GM21360 (cell line): ENCODE data around the gene SKI.

Experiments
- ATAC-seq: cut with Tn5 transposase; IDR thresholded peaks from one replicate; pipeline ENCODE4 v1.9.1; 2021; ENCODE audit warnings: mild to moderate bottlenecking, moderate library complexity; ENCODE audit not compliant: unreplicated experiment

The SKI gene

DNA sequence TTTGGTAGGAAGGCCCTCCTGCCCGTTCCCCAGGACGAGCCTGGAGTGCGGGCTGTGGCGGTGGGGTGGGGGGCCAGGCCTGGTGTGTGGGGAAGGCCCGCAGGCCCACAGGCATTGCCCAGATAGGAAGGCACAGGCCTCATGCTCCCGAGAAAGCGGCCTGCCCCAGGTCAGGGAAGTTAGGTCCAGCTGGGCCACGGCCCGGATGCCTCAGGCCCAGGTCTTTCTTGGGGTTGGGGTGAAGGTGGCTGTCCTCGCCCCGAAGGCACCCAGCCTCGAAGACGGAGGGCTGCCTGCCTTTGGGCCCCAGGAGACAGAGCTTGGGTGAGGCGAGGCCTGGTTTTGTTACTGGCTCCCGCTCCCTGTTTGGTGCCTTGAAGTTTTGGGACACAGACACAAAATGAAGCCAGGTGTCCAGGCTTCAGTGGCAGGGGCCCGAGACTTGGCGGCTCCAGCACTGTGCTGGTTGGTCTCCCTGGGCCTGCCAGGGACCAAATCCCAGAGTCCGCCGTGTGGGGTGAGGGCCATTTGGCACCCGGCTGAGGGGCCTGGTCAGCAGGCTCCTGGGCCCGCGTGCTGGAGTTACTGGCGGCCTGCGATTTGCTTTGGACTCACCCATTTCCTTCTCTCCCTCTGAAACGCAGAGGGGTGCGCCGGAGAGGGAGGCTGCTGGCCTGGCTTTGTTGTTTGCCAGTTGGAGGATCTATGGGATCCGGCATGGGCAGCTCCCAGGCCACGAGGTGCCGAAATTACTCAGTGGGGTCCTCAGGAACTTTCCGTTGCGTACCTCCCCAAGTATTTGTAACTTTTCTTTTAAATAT lies 2.0 kb downstream of the SKI start:
- no peak for ATAC-seq

DNA sequence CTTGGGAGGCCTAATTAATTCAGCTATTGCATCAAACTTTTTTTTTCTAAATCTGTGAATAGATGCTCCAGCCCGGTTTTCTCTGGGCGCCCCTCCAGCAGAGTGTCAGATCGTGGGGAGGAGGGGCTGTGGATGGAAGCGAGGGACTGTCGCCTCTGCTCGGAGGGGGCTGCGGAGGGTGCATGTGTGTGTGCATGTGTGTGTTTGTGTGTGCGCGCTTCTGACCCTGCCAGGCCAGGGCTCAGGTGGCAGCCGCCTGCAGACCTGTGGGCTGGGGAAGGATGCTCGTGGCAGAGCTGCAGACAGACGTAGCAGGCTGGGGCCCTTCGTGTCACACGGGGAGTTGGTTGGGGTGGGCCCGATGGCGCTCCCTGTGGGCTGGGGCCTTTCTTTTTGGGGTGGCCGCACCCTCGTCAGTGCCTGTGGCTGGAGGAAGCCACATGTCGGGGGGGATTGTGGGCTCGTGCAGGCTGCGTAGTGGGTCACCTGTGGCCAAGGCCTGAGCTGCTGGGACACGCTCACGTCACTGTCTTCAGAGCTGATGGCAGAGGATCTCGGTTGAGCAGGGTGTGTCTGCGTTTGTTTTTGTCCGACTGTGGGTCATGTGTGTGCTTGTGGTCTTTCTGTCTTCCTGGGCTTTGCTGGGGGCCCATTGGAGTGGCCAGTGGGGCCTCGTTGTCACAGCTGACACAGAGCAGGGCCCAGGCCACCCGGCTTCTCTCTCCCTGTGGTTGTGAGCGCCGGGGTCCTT lies 2.8 kb downstream of the SKI start:
- ATAC-seq = no peak

DNA sequence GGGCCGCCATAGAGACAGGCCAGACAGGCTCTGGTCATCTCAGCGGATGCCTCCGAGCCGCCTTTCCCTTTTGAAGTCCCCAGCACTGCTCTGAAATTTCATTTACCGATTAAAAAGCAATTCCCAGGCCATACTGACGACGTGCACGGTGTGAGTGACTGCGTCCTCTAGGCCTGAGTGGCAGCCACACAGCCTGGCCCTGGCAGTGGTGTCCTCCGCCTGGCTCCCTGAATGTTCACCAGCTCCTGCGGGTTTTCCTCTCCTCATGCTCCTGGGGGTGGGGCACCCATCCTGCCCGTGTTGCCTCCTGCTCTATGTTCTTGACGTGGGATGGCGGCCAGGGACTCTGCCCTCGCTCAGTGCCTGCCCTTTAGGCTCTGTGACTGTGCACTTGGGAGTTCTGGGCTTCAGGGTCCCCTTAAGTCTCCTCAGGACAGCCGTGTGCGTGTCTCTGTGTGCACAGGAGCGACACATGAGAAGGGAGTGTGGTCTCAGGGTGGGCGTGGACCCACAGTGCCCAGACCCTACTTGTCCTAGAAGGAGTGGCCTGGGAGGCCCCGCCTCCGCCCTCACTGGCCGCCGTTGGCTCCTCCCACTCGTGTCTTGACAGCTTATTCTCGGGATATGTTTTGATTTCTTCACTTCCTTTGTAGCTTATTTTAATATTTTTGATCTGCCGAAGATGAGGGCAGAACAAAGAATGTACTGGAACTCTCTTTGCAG lies 3.6 kb downstream of the SKI start:
- no peak for ATAC-seq

DNA sequence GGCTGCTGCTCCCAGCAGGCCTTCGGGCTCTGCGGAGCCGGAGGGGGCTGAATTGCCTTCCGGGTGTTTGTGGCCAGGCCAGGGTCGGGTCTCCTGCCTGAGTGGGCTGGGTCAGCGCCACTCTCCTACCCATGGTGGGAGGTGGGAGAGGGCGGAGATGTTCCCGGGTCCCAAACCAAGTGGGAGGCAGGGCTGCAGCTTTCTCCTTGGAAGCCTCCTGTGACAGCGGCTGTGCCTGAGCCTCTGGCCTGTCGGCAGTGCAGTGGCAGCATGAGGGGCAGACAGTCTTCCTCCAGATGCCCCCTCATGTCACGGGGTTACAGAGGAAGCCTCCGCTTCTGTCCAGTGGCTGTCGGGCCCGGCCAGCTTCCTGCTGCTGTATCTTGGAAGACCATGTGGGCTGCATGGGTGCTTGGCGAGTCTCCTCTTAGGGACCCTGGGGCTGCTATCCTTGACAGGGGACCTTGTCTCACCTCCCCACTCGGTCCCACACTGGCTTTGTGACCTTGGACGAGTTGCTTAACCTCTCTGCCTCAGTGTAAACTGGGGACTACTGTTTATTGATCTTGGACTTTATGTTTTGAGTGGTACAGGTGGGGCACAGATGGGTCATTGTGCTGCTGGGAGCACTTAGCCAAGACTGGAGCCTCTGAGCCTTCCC lies 4.3 kb downstream of the SKI start:
- no peak for ATAC-seq

DNA sequence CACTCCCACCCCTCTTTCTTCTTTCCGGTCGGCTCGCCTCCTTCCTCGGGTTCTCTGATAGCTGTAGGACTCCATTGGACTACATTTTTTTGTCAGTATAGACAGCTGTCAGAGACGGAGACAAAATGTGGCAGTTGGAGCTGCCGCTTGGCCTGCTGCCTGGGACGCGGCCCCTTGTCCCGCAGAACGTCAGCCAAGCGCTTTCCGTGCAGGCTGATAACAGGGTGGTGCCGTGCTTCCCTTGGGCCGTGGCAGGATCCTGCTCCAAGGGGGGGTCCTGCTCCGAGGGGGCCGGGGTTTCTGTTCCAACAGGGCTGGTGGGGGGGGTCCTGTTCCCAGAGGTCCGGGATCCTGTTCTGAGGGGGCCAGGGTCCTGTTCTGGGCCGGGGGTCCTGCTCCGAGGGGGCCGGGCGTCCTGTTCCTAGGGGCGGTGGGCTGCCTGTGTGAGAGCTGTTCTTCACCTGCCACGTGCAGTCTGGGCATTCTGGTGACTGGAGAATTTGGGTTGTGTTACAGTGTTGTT lies 4.9 kb downstream of the SKI start:
- no peak for ATAC-seq

DNA sequence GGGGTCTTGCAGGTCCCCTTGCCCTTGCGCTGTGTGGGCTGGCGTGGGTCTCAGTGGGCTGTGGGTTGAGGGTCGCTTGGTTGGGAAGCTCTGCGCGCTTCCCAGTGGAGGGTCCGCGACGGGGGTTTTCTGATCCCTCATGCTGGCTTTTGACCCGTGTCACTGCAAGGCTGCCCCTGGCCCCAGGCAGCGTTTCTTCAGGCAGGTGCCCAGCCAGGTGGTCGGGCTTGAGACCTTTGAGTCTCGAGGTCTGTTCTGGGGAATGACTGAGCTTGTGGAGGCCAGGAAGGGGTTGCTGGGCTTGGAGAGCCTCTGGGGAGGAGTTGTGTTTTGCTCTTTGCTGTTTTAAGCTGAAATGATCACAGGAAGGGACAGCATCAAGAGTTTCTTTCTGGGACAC lies 5.3 kb downstream of the SKI start:
- ATAC-seq = no peak

DNA sequence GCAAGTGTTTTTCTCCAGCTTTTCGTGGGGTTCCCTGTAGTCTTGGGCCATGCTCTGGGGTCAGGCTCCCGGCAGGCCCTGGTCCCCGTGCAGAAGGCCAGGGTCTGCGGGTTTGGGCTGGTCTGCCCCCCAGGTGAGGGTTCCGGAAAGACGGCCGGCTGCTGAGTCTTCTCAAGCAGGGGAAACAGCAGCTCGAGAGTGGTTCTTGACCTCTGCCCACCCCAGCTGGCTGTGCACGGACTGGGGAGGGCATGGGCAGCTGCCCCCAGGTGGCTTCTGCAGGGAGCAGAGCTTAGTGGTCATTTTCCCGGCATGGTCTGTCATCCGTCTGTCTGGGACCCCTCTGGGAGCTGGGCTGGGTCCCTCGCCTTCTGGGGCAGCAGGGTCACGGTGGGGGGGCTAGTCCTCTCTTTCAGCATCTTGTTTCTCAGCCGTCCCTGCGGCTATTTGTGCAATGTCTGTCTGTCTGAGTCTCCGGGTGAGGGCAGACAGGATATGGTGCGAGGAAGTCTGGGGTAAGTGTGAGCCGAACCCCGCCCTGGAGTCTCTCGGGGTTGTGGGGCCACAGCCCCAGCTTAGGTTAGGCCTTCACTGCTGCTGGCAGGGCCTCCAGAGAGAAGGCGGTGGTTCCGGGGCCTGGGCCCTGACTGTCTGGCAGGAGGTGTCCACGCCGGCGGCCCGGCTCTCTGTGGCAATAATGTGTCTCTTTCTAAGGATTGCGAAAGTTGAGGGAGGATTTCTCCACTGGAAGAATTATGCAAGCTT lies 6.1 kb downstream of the SKI start:
- no peak for ATAC-seq

DNA sequence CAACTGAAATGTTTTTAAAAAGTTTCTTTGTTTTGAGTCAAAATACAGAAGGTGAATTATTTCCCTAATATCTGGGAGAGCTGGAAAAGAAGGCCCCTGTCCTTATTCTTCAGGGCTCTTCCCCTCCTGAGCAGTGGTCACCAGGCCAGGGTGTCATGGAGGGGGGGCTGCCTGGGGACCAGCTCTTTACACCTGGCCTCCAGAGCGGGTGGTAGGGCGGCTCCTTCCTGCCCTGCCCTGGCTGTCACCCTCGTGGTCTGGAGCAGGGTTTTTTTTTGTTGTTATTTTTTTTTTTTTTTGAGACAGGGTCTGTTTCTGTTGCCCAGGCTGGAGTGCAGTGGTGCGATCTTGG lies 6.6 kb downstream of the SKI start:
- no peak for ATAC-seq

DNA sequence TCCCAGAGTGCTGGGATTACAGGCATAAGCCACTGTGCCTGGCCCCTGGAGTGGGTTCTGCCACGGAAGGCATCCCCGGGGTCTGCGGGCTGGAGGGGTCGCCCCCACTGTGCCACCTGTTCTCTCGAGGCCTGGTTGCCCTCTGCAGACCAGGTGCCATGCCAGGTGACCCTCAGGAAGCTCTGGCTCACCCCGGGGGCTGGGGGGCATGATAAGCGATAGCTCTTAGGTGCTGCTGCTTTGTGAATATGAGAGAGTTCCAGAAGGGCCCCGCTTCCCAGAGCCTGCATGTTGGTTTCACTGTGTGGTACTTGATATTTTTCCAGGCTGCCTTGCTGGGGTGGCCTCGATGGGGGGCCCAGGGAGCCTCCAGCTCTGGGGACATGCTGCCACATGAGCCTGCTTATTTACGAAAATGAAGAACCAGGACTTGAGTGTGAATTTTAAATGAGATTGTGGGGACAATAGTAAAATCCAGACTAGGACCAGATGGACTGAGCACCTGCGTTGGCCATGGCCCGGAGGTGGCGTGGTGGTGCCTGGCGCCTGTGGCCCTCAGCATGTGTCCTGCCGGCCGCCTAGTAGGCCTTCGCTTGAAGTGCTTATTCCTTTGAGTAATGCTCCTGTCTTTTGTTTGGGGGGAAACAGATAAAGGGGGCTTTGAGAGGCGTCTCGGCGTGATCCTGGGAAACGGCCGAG lies 7.3 kb downstream of the SKI start:
- no peak for ATAC-seq

DNA sequence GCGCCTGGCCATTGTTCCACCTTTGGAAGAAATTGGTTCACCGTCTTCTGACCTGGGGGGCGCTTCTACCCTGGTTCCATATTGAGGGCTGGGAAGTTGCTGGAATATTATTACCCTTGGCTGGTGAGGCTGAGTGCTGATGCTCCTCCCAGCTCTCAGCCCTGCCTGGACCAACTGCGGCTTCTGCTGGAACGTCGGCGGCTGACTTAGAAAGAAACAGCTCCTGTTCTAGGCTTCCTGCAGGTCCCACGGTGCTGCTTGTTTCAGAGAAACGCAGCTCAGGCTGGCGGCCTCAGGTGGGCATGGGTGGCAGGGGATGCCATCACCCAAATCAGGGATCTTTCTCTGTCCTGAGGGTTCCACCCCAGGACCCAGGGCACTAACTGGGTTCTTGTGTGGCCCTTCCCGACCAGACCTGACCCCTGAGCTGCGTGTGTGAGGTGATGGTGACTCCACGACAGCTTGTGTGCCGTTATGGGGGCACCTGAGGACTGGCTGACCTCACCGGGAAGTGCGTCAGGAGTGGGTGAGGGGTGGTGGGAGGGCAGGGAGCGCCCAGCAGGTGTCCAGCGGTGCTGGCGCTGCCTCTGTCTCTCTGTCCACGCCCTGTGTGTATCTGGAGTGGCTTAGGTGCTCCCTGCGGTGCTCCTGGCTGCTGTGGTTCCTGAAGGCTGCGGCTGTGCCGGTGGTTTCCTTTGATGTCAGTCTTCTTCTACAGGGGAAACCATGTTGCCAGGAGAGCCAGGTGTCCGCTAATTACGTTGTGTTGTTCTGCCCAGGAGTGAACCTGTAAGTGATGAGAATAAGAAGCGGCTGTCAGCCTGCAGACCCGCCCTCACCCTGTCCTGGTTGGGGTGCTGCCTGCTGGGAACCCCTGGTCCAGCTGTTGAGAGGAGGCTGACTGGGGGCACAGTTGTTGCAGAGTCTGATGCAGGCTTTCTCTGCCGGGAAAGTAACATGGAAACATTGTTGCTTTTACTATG lies 8.9 kb downstream of the SKI start:
- ATAC-seq = no peak

DNA sequence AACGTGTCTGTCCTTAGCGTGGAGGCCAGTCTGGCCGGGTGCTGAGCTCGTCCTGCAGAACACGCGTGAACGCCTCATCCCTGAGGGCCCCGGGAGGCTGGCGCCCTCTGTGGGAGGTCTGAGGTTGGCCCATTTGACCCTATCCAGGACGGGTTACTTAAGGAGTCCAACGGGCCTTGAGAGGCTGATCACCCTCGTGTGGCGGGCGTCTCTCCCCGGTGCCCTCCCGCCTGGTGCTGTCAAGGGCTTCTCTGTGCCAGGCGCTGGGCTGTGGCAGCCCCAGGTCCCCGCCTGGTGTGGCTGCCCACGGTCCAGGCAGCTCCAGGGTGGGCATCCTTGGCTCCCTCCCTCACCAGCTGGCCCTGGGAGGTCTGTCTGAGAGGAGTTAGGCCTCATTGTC lies 9.7 kb downstream of the SKI start:
- no peak for ATAC-seq

DNA sequence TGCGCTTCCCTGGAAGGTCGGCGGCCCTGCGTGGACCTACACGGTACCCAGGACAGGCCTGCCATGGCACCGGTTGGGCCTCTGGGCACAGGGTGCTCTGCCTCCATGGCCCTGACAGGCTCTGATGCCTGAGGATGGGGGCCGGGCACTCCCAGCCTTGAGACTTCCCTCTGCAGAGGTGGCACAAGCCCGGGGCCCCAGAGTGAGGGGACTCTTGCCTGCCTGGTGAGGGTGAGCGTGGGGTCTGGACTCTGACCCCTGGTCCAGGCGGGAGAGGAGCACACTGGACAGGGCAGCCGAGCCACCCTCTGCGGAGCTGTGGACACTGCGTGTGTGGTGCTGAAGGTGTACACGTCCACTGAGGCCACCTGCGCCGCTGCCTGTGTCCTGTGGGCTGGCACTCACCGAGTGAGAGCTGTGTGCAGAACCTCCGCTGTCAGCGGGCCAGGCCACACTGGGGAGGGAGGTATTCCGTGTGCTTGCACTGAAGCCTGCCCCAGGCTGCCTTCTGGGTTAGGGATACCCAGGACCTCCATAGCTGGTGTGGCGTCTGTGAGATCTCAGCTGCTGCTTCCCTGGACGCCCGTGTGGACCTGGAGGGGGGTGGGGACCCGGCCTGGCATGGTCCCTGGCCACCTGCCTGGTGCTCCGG lies 10.4 kb downstream of the SKI start:
- no peak for ATAC-seq

DNA sequence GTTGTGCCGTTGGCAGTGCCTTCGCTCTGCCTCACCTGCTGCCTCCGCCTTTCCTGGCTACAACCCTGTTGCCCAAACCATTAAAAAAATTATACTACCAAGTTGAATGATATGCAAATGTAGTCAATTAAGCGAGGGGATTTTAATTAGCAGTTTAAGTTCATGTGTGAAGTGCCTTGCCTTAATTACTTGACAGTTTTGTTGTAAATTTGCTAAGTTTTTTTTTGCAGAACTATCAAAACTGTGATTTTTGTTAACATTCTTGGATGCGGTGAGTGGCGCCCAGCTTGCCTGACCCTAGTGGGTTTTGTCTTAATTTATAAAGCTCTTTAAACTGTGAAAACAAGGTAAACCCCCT lies 10.9 kb downstream of the SKI start:
- no peak for ATAC-seq

DNA sequence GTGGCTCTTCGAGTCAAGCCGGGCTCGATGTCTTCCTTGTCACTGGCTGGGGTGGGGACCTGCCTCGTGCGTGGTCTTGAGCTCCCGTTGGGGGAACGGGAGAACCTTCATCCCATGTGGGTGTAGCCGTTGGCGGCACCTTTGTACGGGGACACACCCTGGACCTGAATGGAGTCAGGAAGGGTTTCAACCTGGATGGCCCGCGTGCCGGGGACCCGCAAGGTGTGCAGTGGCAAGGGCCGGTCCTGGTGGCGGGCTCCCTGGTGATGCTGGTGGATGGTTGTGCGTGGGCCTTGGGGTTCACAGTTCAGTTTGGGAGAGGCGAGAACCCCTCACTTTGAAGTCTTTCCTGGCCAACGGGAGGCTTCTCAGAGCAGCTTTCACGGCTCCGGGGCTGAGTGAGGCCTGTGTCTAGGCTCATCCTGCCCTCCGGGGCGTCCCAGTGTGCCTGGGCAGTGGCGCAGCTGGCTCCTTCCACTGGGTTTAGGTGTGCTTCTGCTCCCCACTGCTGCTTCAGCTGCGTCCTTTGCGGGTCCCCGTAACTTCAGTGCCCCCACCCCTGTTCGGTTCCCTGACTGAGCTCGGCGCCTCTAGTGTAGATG lies 11.4 kb downstream of the SKI start:
- ATAC-seq = no peak

DNA sequence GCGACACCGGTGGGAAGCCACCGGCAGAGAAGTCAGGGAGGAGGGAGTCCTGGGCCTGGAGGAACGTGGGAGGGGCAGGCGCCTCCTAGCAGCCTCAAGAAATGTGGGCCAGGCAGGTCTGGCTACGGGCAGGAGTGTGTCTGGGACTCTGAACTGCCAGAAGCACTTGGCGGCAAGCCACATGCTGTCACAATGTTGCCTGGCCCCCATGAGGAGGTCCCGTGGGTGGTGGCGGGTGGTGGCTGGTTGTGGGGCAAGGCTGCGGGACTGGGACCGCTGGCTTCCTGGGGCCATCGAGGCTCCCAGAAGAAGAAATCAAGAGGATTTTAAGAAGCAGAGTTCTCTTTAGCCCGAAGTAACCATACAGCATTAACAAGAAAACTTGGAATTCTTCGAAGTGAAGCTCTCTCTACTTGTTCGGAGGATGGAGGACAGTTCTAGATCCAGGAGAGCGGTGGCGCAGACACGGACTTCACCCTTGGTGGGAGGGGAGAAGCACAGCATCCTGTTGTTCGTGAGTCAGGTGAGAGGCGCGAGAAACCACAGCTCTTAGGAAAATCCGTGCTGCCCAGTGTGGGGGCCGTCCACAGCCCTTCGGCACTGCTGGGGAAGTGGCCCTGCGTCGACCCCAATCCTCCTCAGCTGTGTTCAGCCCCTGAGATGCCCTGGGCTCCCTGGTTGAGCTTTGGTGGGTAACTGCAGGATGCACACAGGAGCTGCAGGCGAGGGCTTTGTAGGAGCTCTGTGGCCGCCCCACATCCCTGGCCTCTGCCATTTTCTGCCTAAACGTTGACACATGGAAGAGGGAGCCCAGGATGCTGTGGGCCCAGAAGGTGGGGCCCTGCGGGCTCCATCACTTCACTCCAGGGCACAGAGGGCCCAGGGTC lies 12.4 kb downstream of the SKI start:
- ATAC-seq = no peak

DNA sequence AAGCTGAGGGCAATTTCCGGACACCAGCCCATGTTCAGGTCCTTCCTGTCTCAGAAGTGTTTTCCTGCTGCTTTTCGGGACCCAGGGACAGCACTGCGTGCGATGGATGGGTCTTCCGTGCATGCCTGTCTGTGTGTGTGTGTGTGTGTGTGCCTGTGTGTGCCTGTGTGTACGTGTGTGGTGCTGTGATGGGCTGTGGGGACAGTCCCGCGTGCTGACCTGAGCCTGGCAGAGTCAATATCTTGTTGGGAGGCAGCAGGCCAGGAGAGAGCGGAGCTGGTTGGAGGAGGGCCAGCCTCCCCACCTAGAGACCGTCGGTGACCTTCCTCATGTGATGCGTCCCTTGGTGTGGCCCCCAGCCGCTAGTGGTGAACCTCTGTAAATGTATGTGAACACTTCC lies 13.7 kb downstream of the SKI start:
- no peak for ATAC-seq
